ENCODE results near the gene TRIM44. TPM values are rescaled to one million over a fixed set of nuclear protein-coding genes. Genes with fewer than 3 reads are reported as not detected.

Gene TRIM44
- total RNA-seq, 1 experiment from 2014 or later = 33.4 TPM

GRCh38 chr11:35619855-35620640, 42.5 kb upstream of the TRIM44 start:
- H3K27me3 ChIP-seq (ENCODE audit: insufficient read depth, low read length) = no peaks in the 10 kb centered on the region
- ChIA-PET CTCF (interaction anchor here (3.3 kb wide), 1 partner anchor 202 kb away, joined by 22 read pairs; no protein-coding TSS in a partner anchor), POLR2A (no interaction called here), RAD21 (ENCODE audit: low non-redundant PET in 1 of 2, low total read pairs in 2 of 2, uncharacterized antibody in 2 of 2, unreplicated experiment in 2 of 2) (no interaction called here)
- H2AFZ ChIP-seq (ENCODE audit: low read depth, low read length, poor library complexity, severe bottlenecking) = no peak overlapping the region
- no peak for DNase-seq (ENCODE audit: low read depth, low spot score)
- TF ChIP-seq ELF1 (IDR thresholded peaks at IDR 0.05; ENCODE audit: borderline replicate concordance, low read depth) = no peak
- TF ChIP-seq ZFX (IDR thresholded peaks at IDR 0.05) = no peak
- TF ChIP-seq EGR1 (IDR thresholded peaks at IDR 0.05; ENCODE audit: low read depth) = no peak
- no peak for TF ChIP-seq CTCF (IDR thresholded peaks at IDR 0.05 in 2 of 3, conservative IDR thresholded peaks at IDR 0.05 in 1 of 3; ENCODE audit: borderline replicate concordance in 1 of 3, insufficient read depth in 1 of 3, low read depth in 2 of 3, low read length in 2 of 3)
- TF ChIP-seq CBX3 (IDR thresholded peaks at IDR 0.05; ENCODE audit: low read depth) = no peak
- TF ChIP-seq RAD21 (IDR thresholded peaks at IDR 0.05; ENCODE audit: low read depth) = no peak
- no peak for TF ChIP-seq EZH2phosphoT487 (IDR thresholded peaks at IDR 0.05; ENCODE audit: borderline replicate concordance)
- no peak for TF ChIP-seq EZH2 (IDR thresholded peaks at IDR 0.05)
- no peak for TF ChIP-seq CEBPB (IDR thresholded peaks at IDR 0.05; ENCODE audit: low read depth)
- no peak for TF ChIP-seq YY1 (IDR thresholded peaks at IDR 0.05; ENCODE audit: extremely low read depth, insufficient replicate concordance, low read depth, low read length)
- TF ChIP-seq SIN3A (IDR thresholded peaks at IDR 0.05; ENCODE audit: low read depth) = no peak
- TF ChIP-seq ZBTB33 (IDR thresholded peaks at IDR 0.05; ENCODE audit: extremely low read depth, insufficient replicate concordance, low read length) = no peak
- no peak for TF ChIP-seq TCF7L2 (IDR thresholded peaks at IDR 0.05; ENCODE audit: borderline replicate concordance, extremely low read depth, insufficient read depth, insufficient read length)
- no peak for TF ChIP-seq MAX (IDR thresholded peaks at IDR 0.05)
- TF ChIP-seq SP1 (IDR thresholded peaks at IDR 0.05; ENCODE audit: low read depth) = no peak
- TF ChIP-seq JUND (IDR thresholded peaks at IDR 0.05) = no peak
- TF ChIP-seq FOSL1 (IDR thresholded peaks at IDR 0.05; ENCODE audit: low read depth) = no peak
- no peak for TF ChIP-seq ATF3 (IDR thresholded peaks at IDR 0.05)
- no peak for TF ChIP-seq SRF (IDR thresholded peaks at IDR 0.05; ENCODE audit: low read depth)
- H3K9ac ChIP-seq (ENCODE audit: low read length) = peak overlapping the region; percentile 65
- H3K27ac ChIP-seq (ENCODE audit: low read depth, low read length) = peak overlapping the region; percentile 76
- H3K4me3 ChIP-seq (replicated peaks in 1 of 2; ENCODE audit: low read depth in 1 of 2, low read length in 2 of 2) = peak overlapping the region; percentile 49 to 60
- H3K9me2 ChIP-seq (ENCODE audit: insufficient read depth) = no peaks in the 10 kb centered on the region
- ATAC-seq = no peak
- H3K9me3 ChIP-seq (ENCODE audit: control insufficient read depth in 1 of 2, insufficient read depth in 1 of 2, low read depth in 1 of 2, low read length in 2 of 2) = no peaks in the 10 kb centered on the region
- no peaks in the 10 kb centered on the region for H4K20me1 ChIP-seq (ENCODE audit: insufficient read depth)
- peaks cover 10% of the 10 kb centered on the region; the same call in 1 of the 2 replicates for H3K79me2 ChIP-seq (ENCODE audit: insufficient read depth, low read length)
- BruUV-seq (replicated peaks) = TSS peak; percentile 84
- intact Hi-C loops (cut with micrococcal nuclease) = loop anchor here (2.0 to 10.0 kb wide), 5 partner anchors 43 to 865 kb away; partner anchors contain the start of genes LDLRAD3 and TRIM44
- no peaks in the 10 kb centered on the region for H3K36me3 ChIP-seq (ENCODE audit: control insufficient read depth in 1 of 2, insufficient read depth in 2 of 2, low read length in 2 of 2)
- peaks cover 11 to 70% of the 10 kb centered on the region in 2 experiments; a peak in 3 of 4 replicates for H3K4me1 ChIP-seq (ENCODE audit: control insufficient read depth in 1 of 2, insufficient read depth in 2 of 2, low read length in 2 of 2)
- peak overlapping the region; percentile 88 for H3K4me2 ChIP-seq (ENCODE audit: low read length)

Data from HCT116 (cell line).